IMR-90 (cell line): Measurements from ENCODE around the gene TK1. TPM values are rescaled to one million over a fixed set of nuclear protein-coding genes. Genes with fewer than 3 reads are reported as not detected.

Experiments used
- ATAC-seq: fragments of 200-7000 bp; cut with Tn5 transposase; 2 replicates; pipeline ENCODE4 v1.9.1; 2020; ENCODE audit warnings: low read depth, mild to moderate bottlenecking, moderate library complexity
- BruUV-seq: library from RNA; stranded (reverse); fragments of 400-500 nt; replicated peaks from 2 replicates; lab custom pipeline; 2021; lab: Mats Ljungman, UMichigan
- CTCF ChIA-PET: fragments of 300-600 bp; formaldehyde crosslinking; extraction: SDS; loops from one replicate; lab custom pipeline; 2021; ENCODE audit warnings: antibody characterized with exemption; lab: Yijun Ruan, JAX
- POLR2A ChIA-PET: fragments of 300-600 bp; sonication (Branson Sonifier 250); formaldehyde crosslinking; loops from one replicate; lab custom pipeline; 2022; ENCODE audit warnings: antibody characterized with exemption; ENCODE audit not compliant: unreplicated experiment; lab: Charles Lee
- DNase-seq: peaks from one replicate; pipeline ENCODE4 v3.0.0; 2013
- H2AFZ ChIP-seq: replicated peaks from 2 replicates; pipeline ENCODE3; 2013; ENCODE audit warnings: low read length, mild to moderate bottlenecking; ENCODE audit not compliant: poor library complexity
- H2AK5ac ChIP-seq: 2 replicates; pipeline ENCODE4 v1.6.1; 2013; ENCODE audit warnings: low read depth, low read length, inconsistent platforms
- H2AK9ac ChIP-seq: replicated peaks from 2 replicates; pipeline ENCODE3; 2013; ENCODE audit warnings: mild to moderate bottlenecking, low read depth, low read length, moderate library complexity; ENCODE audit not compliant: poor library complexity
- H2BK120ac ChIP-seq: 2 replicates; pipeline ENCODE4 v1.6.1; 2013; ENCODE audit warnings: low read depth, low read length, inconsistent platforms
- H2BK15ac ChIP-seq: 3 replicates; pipeline ENCODE4 v1.6.1; 2013; ENCODE audit warnings: low read depth, low read length, inconsistent platforms
- H2BK20ac ChIP-seq: 2 replicates; pipeline ENCODE4 v1.6.1; 2013; ENCODE audit warnings: low read depth, mild to moderate bottlenecking, inconsistent platforms, low read length, moderate library complexity
- H2BK5ac ChIP-seq: 2 replicates; pipeline ENCODE4 v1.6.1; 2013; ENCODE audit warnings: mild to moderate bottlenecking, low read depth, low read length, inconsistent platforms; ENCODE audit not compliant: poor library complexity, severe bottlenecking
- H3K14ac ChIP-seq: replicated peaks from 2 replicates; pipeline ENCODE4 v1.6.1; 2013; ENCODE audit warnings: low read depth, low read length, inconsistent platforms
- H3K18ac ChIP-seq: 2 replicates; pipeline ENCODE4 v1.6.1; 2013; ENCODE audit warnings: low read depth, low read length, control low read depth
- H3K23ac ChIP-seq: 2 replicates; pipeline ENCODE4 v1.6.1; 2013; ENCODE audit warnings: low read depth, low read length, inconsistent platforms
- H3K27ac ChIP-seq: 2 replicates; pipeline ENCODE4 v1.5.1; 2013; ENCODE audit warnings: mild to moderate bottlenecking, control low read depth, low read length; ENCODE audit not compliant: insufficient read depth
- H3K27me3 ChIP-seq: 2 replicates; pipeline ENCODE4 v1.6.1; 2013; ENCODE audit warnings: low read length; ENCODE audit not compliant: control insufficient read depth, insufficient read depth
- H3K36me3 ChIP-seq: 2 replicates; pipeline ENCODE4 v1.6.1; 2013; ENCODE audit warnings: low read length, mixed read lengths; ENCODE audit not compliant: control insufficient read depth, insufficient read depth
- H3K4ac ChIP-seq: 2 replicates; pipeline ENCODE4 v1.6.1; 2013; ENCODE audit warnings: low read depth, low read length, inconsistent platforms
- H3K4me1 ChIP-seq: 2 replicates; pipeline ENCODE4 v1.6.1; 2013; ENCODE audit warnings: low read length, mixed read lengths; ENCODE audit not compliant: control insufficient read depth, insufficient read depth
- H3K4me2 ChIP-seq: 2 replicates; pipeline ENCODE4 v1.6.1; 2013; ENCODE audit warnings: low read depth, mild to moderate bottlenecking, control low read depth, low read length, moderate library complexity
- H3K4me3 ChIP-seq: 2 replicates; pipeline ENCODE4 v1.5.1; 2013; ENCODE audit warnings: low read depth, mild to moderate bottlenecking, control low read depth, low read length, moderate library complexity; ENCODE audit not compliant: insufficient read depth
- H3K56ac ChIP-seq: 2 replicates; pipeline ENCODE4 v1.6.1; 2013; ENCODE audit warnings: low read length, inconsistent platforms; ENCODE audit not compliant: insufficient read depth; ENCODE audit errors: extremely low read depth
- H3K79me1 ChIP-seq, 2 experiments: 2 replicates each; pipeline ENCODE4 v1.6.1; 2013; ENCODE audit warnings: low read length in 2 of 2, inconsistent platforms in 1 of 2, low read depth in 1 of 2
- H3K9ac ChIP-seq: 2 replicates; pipeline ENCODE4 v1.6.1; 2013; ENCODE audit warnings: low read depth, low read length, control low read depth
- H3K9me1 ChIP-seq: 2 replicates; pipeline ENCODE4 v1.6.1; 2013; ENCODE audit warnings: low read length, inconsistent platforms; ENCODE audit not compliant: insufficient read depth
- H3K9me3 ChIP-seq: 2 replicates; pipeline ENCODE4 v1.6.1; 2013; ENCODE audit warnings: low read length; ENCODE audit not compliant: control insufficient read depth, insufficient read depth
- H4K20me1 ChIP-seq: 2 replicates; pipeline ENCODE4 v1.6.1; 2013; ENCODE audit warnings: low read length, inconsistent platforms; ENCODE audit not compliant: insufficient read depth
- H4K5ac ChIP-seq: 2 replicates; pipeline ENCODE4 v1.6.1; 2013; ENCODE audit warnings: mild to moderate bottlenecking, low read depth, low read length, control low read depth
- H4K8ac ChIP-seq, 2 experiments: 2 replicates each; pipeline ENCODE4 v1.6.1; 2013; ENCODE audit warnings: low read depth in 2 of 2, low read length in 2 of 2, control low read depth in 1 of 2, inconsistent platforms in 1 of 2
- H4K91ac ChIP-seq: 2 replicates; pipeline ENCODE4 v1.6.1; 2013; ENCODE audit warnings: low read depth, low read length, inconsistent platforms; ENCODE audit not compliant: insufficient read depth
- CEBPB ChIP-seq: IDR thresholded peaks from 2 replicates; pipeline ENCODE4 v1.6.1; 2012; ENCODE audit warnings: low read depth, low read length, improper control_type of control experiment
- CHD1 ChIP-seq: IDR thresholded peaks from 2 replicates; pipeline ENCODE4 v1.6.1; 2012; ENCODE audit warnings: low read depth, low read length, improper control_type of control experiment
- CTCF ChIP-seq: conservative IDR thresholded peaks from 2 replicates; pipeline ENCODE4 v1.5.1; 2012; ENCODE audit warnings: mild to moderate bottlenecking, low read depth, low read length, improper control_type of control experiment
- MAFK ChIP-seq: IDR thresholded peaks from 2 replicates; pipeline ENCODE4 v1.6.1; 2012; ENCODE audit warnings: low read depth, low read length, improper control_type of control experiment
- MAZ ChIP-seq: IDR thresholded peaks from 2 replicates; pipeline ENCODE4 v1.6.1; 2012; ENCODE audit warnings: low read depth, mild to moderate bottlenecking, low read length, improper control_type of control experiment, moderate library complexity, borderline replicate concordance
- MXI1 ChIP-seq: IDR thresholded peaks from 2 replicates; pipeline ENCODE4 v1.6.1; 2012; ENCODE audit warnings: low read depth, mild to moderate bottlenecking, low read length, moderate library complexity, borderline replicate concordance
- POLR2A ChIP-seq: IDR thresholded peaks from 2 replicates; pipeline ENCODE4 v1.6.1; 2012; ENCODE audit warnings: mild to moderate bottlenecking, low read depth, low read length
- RAD21 ChIP-seq: IDR thresholded peaks from 2 replicates; pipeline ENCODE4 v1.6.1; 2012; ENCODE audit warnings: low read length, improper control_type of control experiment
- RCOR1 ChIP-seq: IDR thresholded peaks from 2 replicates; pipeline ENCODE4 v1.6.1; 2012; ENCODE audit warnings: mild to moderate bottlenecking, low read length, improper control_type of control experiment; ENCODE audit not compliant: insufficient replicate concordance
- SMC3 ChIP-seq: fragments of 150-350 bp; IDR thresholded peaks from 2 replicates; pipeline ENCODE4 v1.6.1; 2016; ENCODE audit warnings: low read depth, mild to moderate bottlenecking, antibody characterized with exemption, low read length, moderate library complexity
- USF2 ChIP-seq: fragments of 150-350 bp; IDR thresholded peaks from 2 replicates; pipeline ENCODE4 v1.6.1; 2017; ENCODE audit warnings: mild to moderate bottlenecking, antibody characterized with exemption, low read length, low read depth
- WGBS, 2 experiments: methylation state at CpG; one replicate each; pipeline versions ENCODE4 v1.1.5 to v1.1.7; 2013; ENCODE audit warnings: missing lambda C conversion rate in 2 of 2; ENCODE audit not compliant: insufficient read length in 1 of 2; ENCODE audit errors: extremely low coverage in 2 of 2; 5-methylcytosine and 5-hydroxymethylcytosine counted together
- dilution Hi-C: fragments of 300-500 bp; cut with HindIII; formaldehyde crosslinking; loops from one replicate; pipeline ENCODE4 v1.14.3; 2018; ENCODE audit warnings: low sequenced_read_pairs; ENCODE audit not compliant: unreplicated experiment
- in situ Hi-C: fragments of 300-500 bp; cut with MboI; formaldehyde crosslinking; loops from 3 replicates; pipeline ENCODE4 v1.14.3; 2019; ENCODE audit warnings: low sequenced_read_pairs, inconsistent platforms, mixed read lengths
- intact Hi-C: fragments of 100-400 bp; cut with micrococcal nuclease; formaldehyde crosslinking; loops from 2 replicates; pipeline ENCODE4 v1.10.0; 2022
- polyA plus RNA-seq, 3 experiments: library from polyadenylated mRNA; depleted of rRNA; stranded (reverse); fragments of >200 nt; gene quantifications; 2 replicates each; pipeline ENCODE4 v1.2.3, GENCODE V29; 2012; ENCODE audit warnings: low replicate concordance in 1 of 3
- total RNA-seq: library from RNA; depleted of rRNA; stranded (reverse); fragments of >200 nt; gene quantifications from 2 replicates; pipeline ENCODE4 v1.2.3, GENCODE V29; 2012

Gene TK1
- total and polyA plus RNA-seq, 2 of the 4 experiments (the other 2 are of a cell fraction) = 150 to 219 TPM

DNA sequence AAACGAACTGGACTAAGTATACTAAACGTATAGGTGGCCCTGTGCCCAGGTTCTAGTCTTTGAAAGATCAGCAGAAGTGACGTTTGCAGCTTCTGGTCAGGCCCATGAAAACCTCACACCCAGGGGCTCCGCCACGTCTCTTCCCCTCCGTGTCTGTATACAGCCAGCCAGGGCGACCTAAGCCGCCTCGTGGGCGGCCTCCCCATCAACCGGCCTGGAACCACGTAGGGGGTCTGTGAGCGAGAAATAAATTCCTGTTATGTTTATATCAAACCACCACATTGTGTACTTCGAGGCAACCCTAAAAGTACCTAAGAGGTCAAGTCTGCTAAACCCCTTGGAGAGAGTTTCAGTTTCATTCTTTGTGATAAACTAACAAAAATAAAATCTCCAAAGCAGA lies 6.8 kb downstream of the TK1 start:
- BruUV-seq = no TSS peak
- dilution Hi-C loops (no loop called here), in situ Hi-C loops (no loop called here), intact Hi-C loops (no loop called here)
- Histone ChIP-seq H3K9me3 (no peaks in the 10 kb centered on the region), H3K4ac (peak overlapping the region; percentile 63), H2BK20ac (peak overlapping the region; percentile 38), H2BK15ac (0 out of 3 replicates have a peak overlapping the region, but pooled peaks have one; percentile 6), H3K27ac (peak overlapping the region; percentile 34; the same call in 1 of the 2 replicates), H2BK5ac (peak overlapping the region; percentile 64), H4K91ac (peak overlapping the region; percentile 43), H3K79me1 (peaks cover 16 to 63% of the 10 kb centered on the region in 2 experiments; a peak in 3 of 4 replicates), H3K14ac (peak overlapping the region; percentile 73), H3K4me1 (peaks cover 13% of the 10 kb centered on the region), H3K4me3 (peak overlapping the region; percentile 35), H4K20me1 (0 out of 2 replicates have a peak, but pooled peaks cover 6% of the 10 kb centered on the region), H3K27me3 (no peaks in the 10 kb centered on the region), H4K5ac (peak overlapping the region; percentile 88), H3K9me1 (peaks cover 16% of the 10 kb centered on the region; the same call in 1 of the 2 replicates), H2BK120ac (peak overlapping the region; percentile 86), H4K8ac (peak overlapping the region in 1 of 2 experiments; percentile 90; a peak in 3 of 4 replicates), H3K9ac (peak overlapping the region; percentile 24; the same call in 1 of the 2 replicates), H2AFZ (peak overlapping the region; percentile 64), H3K56ac (peak overlapping the region; percentile 38; the same call in 1 of the 2 replicates), H3K23ac (peak overlapping the region; percentile 18; the same call in 1 of the 2 replicates), H3K4me2 (peak overlapping the region; percentile 94), H2AK9ac (peak overlapping the region; percentile 76), H2AK5ac (no peak overlapping the region), H3K36me3 (no peaks in the 10 kb centered on the region; the same call in 1 of the 2 replicates), H3K18ac (peak overlapping the region; percentile 92)
- DNase-seq (peak; percentile 50), ATAC-seq (peak; percentile 42)
- TF ChIP-seq MXI1 = no peak
- no peak for TF ChIP-seq RCOR1
- no peak for TF ChIP-seq CEBPB
- TF ChIP-seq SMC3 = no peak
- TF ChIP-seq CHD1 = no peak
- no peak for TF ChIP-seq MAZ
- TF ChIP-seq RAD21 = no peak
- no peak for TF ChIP-seq USF2
- TF ChIP-seq POLR2A = no peak
- no peak for TF ChIP-seq CTCF
- TF ChIP-seq MAFK = no peak
- CTCF ChIA-PET = no interaction called here
- POLR2A ChIA-PET = no interaction called here
- WGBS, 2 experiments = 33% methylated on average over 5 of the region's 14 CpGs; no CpG with 5 or more reads in 1 of the 2 experiments
